RWPE2 (cell line): ENCODE data around the gene FAM120B.
"Not testable (repeated sequence)": the region's sequence is repeated elsewhere in the genome, so short reads cannot be mapped to it uniquely, and the experiment has no call there.

ENCODE experiments used
- ATAC-seq: fragments of 200-7000 bp; cut with Tn5 transposase; 3 replicates; pipeline ENCODE4 v1.9.1; 2021; ENCODE audit warnings: low read depth
- DNase-seq: peaks from one replicate; pipeline ENCODE4 v3.0.0-alpha.2; 2020; ENCODE audit warnings: low spot score
- H3K27ac ChIP-seq: fragments of 450-650 bp; 2 replicates; pipeline ENCODE4 v1.5.1; 2017; ENCODE audit warnings: mild to moderate bottlenecking; ENCODE audit not compliant: poor library complexity, severe bottlenecking
- H3K27me3 ChIP-seq: fragments of 250-450 bp; sonication (Bioruptor Pico); 2 replicates; pipeline ENCODE4 v1.5.1; 2021; ENCODE audit warnings: mild to moderate bottlenecking, moderate library complexity; ENCODE audit not compliant: insufficient read depth, poor library complexity, severe bottlenecking
- H3K36me3 ChIP-seq: fragments of 250-450 bp; sonication (Bioruptor Pico); 2 replicates; pipeline ENCODE4 v1.5.1; 2020; ENCODE audit warnings: low read depth, mild to moderate bottlenecking, moderate library complexity
- H3K4me1 ChIP-seq: fragments of 250-450 bp; sonication (Bioruptor Pico); 2 replicates; pipeline ENCODE4 v1.5.1; 2021; ENCODE audit warnings: mild to moderate bottlenecking, moderate library complexity; ENCODE audit not compliant: insufficient read depth, poor library complexity, severe bottlenecking
- H3K4me3 ChIP-seq: fragments of 250-450 bp; sonication (Bioruptor Pico); 2 replicates; pipeline ENCODE4 v1.5.1; 2021; ENCODE audit warnings: mild to moderate bottlenecking, moderate library complexity; ENCODE audit not compliant: severe bottlenecking
- H3K9me3 ChIP-seq: fragments of 250-450 bp; sonication (Bioruptor Pico); 2 replicates; pipeline ENCODE4 v1.5.1; 2021; ENCODE audit warnings: mild to moderate bottlenecking, moderate library complexity; ENCODE audit not compliant: severe bottlenecking
- CTCF ChIP-seq: fragments of 450-650 bp; IDR thresholded peaks from one replicate; pipeline ENCODE4 v1.5.1; 2017; ENCODE audit warnings: mild to moderate bottlenecking, moderate library complexity; ENCODE audit not compliant: poor library complexity, severe bottlenecking

The FAM120B gene

GRCh38 chr6:170344631-170345576, 38.3 kb downstream of the FAM120B start:
- no peak for TF ChIP-seq CTCF
- peaks cover 7% of the 10 kb centered on the region for H3K4me1 ChIP-seq
- peak overlapping the region; percentile 10 for H3K27ac ChIP-seq
- no peak for DNase-seq
- H3K27me3 ChIP-seq, result no peaks in the 10 kb centered on the region
- no peak overlapping the region for H3K4me3 ChIP-seq
- H3K9me3 ChIP-seq, result no peaks in the 10 kb centered on the region
- ATAC-seq, result peak; percentile 76
- peaks cover 33% of the 10 kb centered on the region for H3K36me3 ChIP-seq

- no peak for TF ChIP-seq CTCF
Observed at GRCh38 chr6:170345662-170346061, 39.1 kb downstream of the FAM120B start.

GRCh38 chr6:170346649-170347048, 40.1 kb downstream of the FAM120B start:
- no peak overlapping the region for H3K27ac ChIP-seq
- peaks cover 43% of the 10 kb centered on the region for H3K36me3 ChIP-seq
- no peak for DNase-seq

More at GRCh38 chr6:170345662-170346061, 39.1 kb downstream of the FAM120B start:
- ATAC-seq (no peak), DNase-seq (no peak)
- Histone ChIP-seq H3K4me1 (peaks cover 7% of the 10 kb centered on the region), H3K4me3 (no peak overlapping the region), H3K36me3 (peaks cover 40% of the 10 kb centered on the region), H3K9me3 (no peaks in the 10 kb centered on the region), H3K27me3 (no peaks in the 10 kb centered on the region), H3K27ac (no peak overlapping the region)

GRCh38 chr6:170347091-170347490, 40.5 kb downstream of the FAM120B start:
- peaks cover 7% of the 10 kb centered on the region for H3K4me1 ChIP-seq
- no peaks in the 10 kb centered on the region for H3K27me3 ChIP-seq
- no peak for TF ChIP-seq CTCF
- H3K9me3 ChIP-seq, result no peaks in the 10 kb centered on the region
- DNase-seq, result no peak
- H3K4me3 ChIP-seq, result no peak overlapping the region
- no peak overlapping the region for H3K27ac ChIP-seq
- peaks cover 43% of the 10 kb centered on the region for H3K36me3 ChIP-seq
- no peak for ATAC-seq

More at GRCh38 chr6:170346649-170347048, 40.1 kb downstream of the FAM120B start:
- TF ChIP-seq CTCF, result no peak
- Histone ChIP-seq H3K27me3 (no peaks in the 10 kb centered on the region), H3K4me3 (no peak overlapping the region), H3K9me3 (no peaks in the 10 kb centered on the region), H3K4me1 (peaks cover 7% of the 10 kb centered on the region)
- ATAC-seq, result no peak

- Histone ChIP-seq H3K9me3 (no peaks in the 10 kb centered on the region), H3K27me3 (no peaks in the 10 kb centered on the region), H3K4me3 (no peak overlapping the region), H3K36me3 (peaks cover 43% of the 10 kb centered on the region), H3K4me1 (peaks cover 7% of the 10 kb centered on the region), H3K27ac (no peak overlapping the region)
- DNase-seq, result no peak
- ATAC-seq, result no peak
- no peak for TF ChIP-seq CTCF
Observed at GRCh38 chr6:170347975-170348374, 41.4 kb downstream of the FAM120B start.

- H3K9me3 ChIP-seq, H3K27ac ChIP-seq, H3K4me3 ChIP-seq, H3K4me1 ChIP-seq, H3K27me3 ChIP-seq, DNase-seq, ATAC-seq: not testable (repeated sequence)
- peaks cover 31% of the 10 kb centered on the region for H3K36me3 ChIP-seq
Observed at GRCh38 chr6:170351456-170351855, 44.9 kb downstream of the FAM120B start.

GRCh38 chr6:170355190-170355589, 48.6 kb downstream of the FAM120B start:
- not testable (repeated sequence) for H3K4me1 ChIP-seq, H3K9me3 ChIP-seq, H3K27ac ChIP-seq, ATAC-seq, H3K4me3 ChIP-seq, H3K27me3 ChIP-seq, DNase-seq
- peaks cover 21% of the 10 kb centered on the region for H3K36me3 ChIP-seq
